ENCODE results near the gene DOLPP1. TPM values are rescaled to one million over a fixed set of nuclear protein-coding genes. Genes with fewer than 3 reads are reported as not detected.

DOLPP1 gene
- total and polyA plus RNA-seq, 2 of the 13 experiments (the other 11 are each of a cell fraction or from before 2014, with no cell fraction given) = 21.0 to 34.1 TPM

DNA sequence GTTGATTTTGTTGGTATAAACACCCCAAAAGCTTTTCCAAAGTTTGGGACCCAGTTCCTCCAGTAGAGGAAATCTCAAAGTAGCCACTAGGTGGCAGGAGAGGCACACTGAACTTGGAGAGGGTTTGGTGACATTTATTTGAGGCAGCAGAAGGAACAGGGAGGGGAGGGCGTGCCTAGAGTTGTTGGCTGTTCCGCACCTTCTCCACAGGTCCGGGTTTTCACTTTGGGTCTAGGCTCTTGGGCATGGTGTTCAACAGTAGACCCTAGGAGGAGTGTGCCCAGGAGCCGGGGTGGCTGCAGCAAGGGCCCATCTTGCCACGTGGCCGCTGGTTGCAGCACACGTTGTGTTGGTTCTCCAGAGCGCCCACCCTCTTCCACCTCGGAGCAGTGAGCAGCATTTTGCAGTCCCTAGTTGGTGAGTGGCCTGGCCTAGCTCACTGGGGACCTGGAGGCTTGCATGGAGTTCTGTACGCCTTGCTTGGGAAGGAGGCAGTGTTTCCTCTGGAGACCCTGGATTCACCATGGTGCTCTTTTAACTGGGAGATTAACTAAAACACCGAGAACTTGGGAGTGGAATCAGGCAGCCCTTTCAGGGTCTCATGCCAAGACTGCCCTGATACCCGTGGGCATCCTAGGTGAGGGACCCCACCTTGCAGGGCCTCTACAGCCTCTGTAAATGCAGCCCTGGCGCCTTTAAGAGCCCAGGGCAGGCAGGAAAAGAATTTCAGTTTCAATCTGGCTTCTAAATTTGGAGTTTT, 58.5 kb downstream of the DOLPP1 start (continued):
- TF ChIP-seq ZNF253 (CRISPR knock-in tag; IDR thresholded peaks at IDR 0.05; ENCODE audit: borderline replicate concordance) (no peak), ZFP91 (CRISPR knock-in tag; IDR thresholded peaks at IDR 0.05; ENCODE audit: borderline replicate concordance) (peak; percentile 99), MBD4 (IDR thresholded peaks at IDR 0.05; ENCODE audit: borderline replicate concordance, low read length) (no peak), USF2 (IDR thresholded peaks at IDR 0.05; ENCODE audit: low read depth, low read length) (no peak), USF2 (CRISPR knock-in tag; IDR thresholded peaks at IDR 0.05; ENCODE audit: borderline replicate concordance) (no peak), TCF12 (IDR thresholded peaks at IDR 0.05) (no peak), TCF12 (CRISPR knock-in tag; IDR thresholded peaks at IDR 0.05) (0 out of 2 replicates have a peak, but pooled peaks have one; percentile 29), ZSCAN21 (CRISPR knock-in tag; IDR thresholded peaks at IDR 0.05; ENCODE audit: borderline replicate concordance) (peak; percentile 53; the same call in 1 of the 2 replicates), PAF1 (CRISPR knock-in tag; IDR thresholded peaks at IDR 0.05) (no peak), ZNF598 (CRISPR knock-in tag; IDR thresholded peaks at IDR 0.05; ENCODE audit: borderline replicate concordance) (no peak), ZBTB4 (CRISPR knock-in tag; IDR thresholded peaks at IDR 0.05; ENCODE audit: borderline replicate concordance) (peak; percentile 85; the same call in 1 of the 2 replicates)
- TF ChIP-seq, protein P1, sequence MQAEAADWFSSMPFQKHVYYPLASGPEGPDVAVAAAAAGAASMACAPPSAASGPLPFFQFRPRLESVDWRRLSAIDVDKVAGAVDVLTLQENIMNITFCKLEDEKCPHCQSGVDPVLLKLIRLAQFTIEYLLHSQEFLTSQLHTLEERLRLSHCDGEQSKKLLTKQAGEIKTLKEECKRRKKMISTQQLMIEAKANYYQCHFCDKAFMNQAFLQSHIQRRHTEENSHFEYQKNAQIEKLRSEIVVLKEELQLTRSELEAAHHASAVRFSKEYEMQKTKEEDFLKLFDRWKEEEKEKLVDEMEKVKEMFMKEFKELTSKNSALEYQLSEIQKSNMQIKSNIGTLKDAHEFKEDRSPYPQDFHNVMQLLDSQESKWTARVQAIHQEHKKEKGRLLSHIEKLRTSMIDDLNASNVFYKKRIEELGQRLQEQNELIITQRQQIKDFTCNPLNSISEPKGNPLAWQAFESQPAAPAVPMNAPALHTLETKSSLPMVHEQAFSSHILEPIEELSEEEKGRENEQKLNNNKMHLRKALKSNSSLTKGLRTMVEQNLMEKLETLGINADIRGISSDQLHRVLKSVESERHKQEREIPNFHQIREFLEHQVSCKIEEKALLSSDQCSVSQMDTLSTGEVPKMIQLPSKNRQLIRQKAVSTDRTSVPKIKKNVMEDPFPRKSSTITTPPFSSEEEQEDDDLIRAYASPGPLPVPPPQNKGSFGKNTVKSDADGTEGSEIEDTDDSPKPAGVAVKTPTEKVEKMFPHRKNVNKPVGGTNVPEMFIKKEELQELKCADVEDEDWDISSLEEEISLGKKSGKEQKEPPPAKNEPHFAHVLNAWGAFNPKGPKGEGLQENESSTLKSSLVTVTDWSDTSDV (CRISPR knock-in tag; IDR thresholded peaks at IDR 0.05) = no peak
- TF ChIP-seq, protein P2, sequence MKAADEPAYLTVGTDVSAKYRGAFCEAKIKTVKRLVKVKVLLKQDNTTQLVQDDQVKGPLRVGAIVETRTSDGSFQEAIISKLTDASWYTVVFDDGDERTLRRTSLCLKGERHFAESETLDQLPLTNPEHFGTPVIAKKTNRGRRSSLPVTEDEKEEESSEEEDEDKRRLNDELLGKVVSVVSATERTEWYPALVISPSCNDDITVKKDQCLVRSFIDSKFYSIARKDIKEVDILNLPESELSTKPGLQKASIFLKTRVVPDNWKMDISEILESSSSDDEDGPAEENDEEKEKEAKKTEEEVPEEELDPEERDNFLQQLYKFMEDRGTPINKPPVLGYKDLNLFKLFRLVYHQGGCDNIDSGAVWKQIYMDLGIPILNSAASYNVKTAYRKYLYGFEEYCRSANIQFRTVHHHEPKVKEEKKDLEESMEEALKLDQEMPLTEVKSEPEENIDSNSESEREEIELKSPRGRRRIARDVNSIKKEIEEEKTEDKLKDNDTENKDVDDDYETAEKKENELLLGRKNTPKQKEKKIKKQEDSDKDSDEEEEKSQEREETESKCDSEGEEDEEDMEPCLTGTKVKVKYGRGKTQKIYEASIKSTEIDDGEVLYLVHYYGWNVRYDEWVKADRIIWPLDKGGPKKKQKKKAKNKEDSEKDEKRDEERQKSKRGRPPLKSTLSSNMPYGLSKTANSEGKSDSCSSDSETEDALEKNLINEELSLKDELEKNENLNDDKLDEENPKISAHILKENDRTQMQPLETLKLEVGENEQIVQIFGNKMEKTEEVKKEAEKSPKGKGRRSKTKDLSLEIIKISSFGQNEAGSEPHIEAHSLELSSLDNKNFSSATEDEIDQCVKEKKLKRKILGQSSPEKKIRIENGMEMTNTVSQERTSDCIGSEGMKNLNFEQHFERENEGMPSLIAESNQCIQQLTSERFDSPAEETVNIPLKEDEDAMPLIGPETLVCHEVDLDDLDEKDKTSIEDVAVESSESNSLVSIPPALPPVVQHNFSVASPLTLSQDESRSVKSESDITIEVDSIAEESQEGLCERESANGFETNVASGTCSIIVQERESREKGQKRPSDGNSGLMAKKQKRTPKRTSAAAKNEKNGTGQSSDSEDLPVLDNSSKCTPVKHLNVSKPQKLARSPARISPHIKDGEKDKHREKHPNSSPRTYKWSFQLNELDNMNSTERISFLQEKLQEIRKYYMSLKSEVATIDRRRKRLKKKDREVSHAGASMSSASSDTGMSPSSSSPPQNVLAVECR (CRISPR knock-in tag; IDR thresholded peaks at IDR 0.05; ENCODE audit: borderline replicate concordance) = no peak; the same call in 1 of the 2 replicates

Data from HepG2 (cell line).